Thoracic aorta (tissue), 2 donors: ENCODE data around the gene TTC1. TPM values are rescaled to one million over a fixed set of nuclear protein-coding genes. Genes with fewer than 3 reads are reported as not detected.
"Not testable (repeated sequence)": the region's sequence is repeated elsewhere in the genome, so short reads cannot be mapped to it uniquely, and the experiment has no call there.

Experiments
- ATAC-seq: fragments of 150-250 bp; one replicate; pipeline ENCODE4 v1.8.0; 2017; ENCODE audit warnings: low read depth; ENCODE audit not compliant: insufficient number of reproducible peaks, low FRiP score
- DNase-seq: peaks from one replicate; pipeline ENCODE4 v3.0.0-alpha.2; 2020; ENCODE audit warnings: low spot score
- H3K27ac ChIP-seq, 2 donors: fragments of 200-600 bp; sonication (generic); 1 replicate in 1 of 2; 2 replicates in 1 of 2; pipeline ENCODE4 v1.5.1; 2016; ENCODE audit warnings: mild to moderate bottlenecking in 2 of 2, moderate library complexity in 2 of 2
- H3K27me3 ChIP-seq: fragments of 200-600 bp; sonication (generic); replicated peaks from 2 replicates; pipeline ENCODE4 v1.6.0; 2016; ENCODE audit warnings: mild to moderate bottlenecking; ENCODE audit not compliant: insufficient read depth
- H3K36me3 ChIP-seq: fragments of 200-600 bp; sonication (generic); one replicate; pipeline ENCODE4 v1.5.1; 2016
- H3K4me1 ChIP-seq, 2 donors: fragments of 200-600 bp; sonication (generic); 1 replicate in 1 of 2; 2 replicates in 1 of 2; pipeline versions ENCODE4 v1.5.1 to v1.6.0; 2016; ENCODE audit warnings: low read depth in 2 of 2, mild to moderate bottlenecking in 1 of 2; ENCODE audit not compliant: control insufficient read depth in 1 of 2
- H3K4me3 ChIP-seq: fragments of 200-600 bp; sonication (generic); 2 replicates; pipeline ENCODE4 v1.5.1; 2016; ENCODE audit warnings: mild to moderate bottlenecking
- H3K9me3 ChIP-seq: fragments of 200-600 bp; sonication (generic); 2 replicates; pipeline ENCODE4 v1.5.1; 2016
- CTCF ChIP-seq: fragments of 200-600 bp; sonication (generic); IDR thresholded peaks from one replicate; pipeline ENCODE4 v1.5.1; 2019; ENCODE audit warnings: antibody characterized with exemption
- total RNA-seq, 2 donors: library from RNA; depleted of rRNA; stranded (reverse); fragments of >200 nt; gene quantifications; one replicate each; pipeline versions ENCODE4 v1.1.0 to v1.2.3, GENCODE V29; 2016

Gene TTC1
- total RNA-seq, 2 donors from 2014 or later = 20.7 to 21.8 TPM

GRCh38 chr5:160061770-160062169 lies 52.8 kb downstream of the TTC1 start:
- no peaks in the 10 kb centered on the region for H3K27me3 ChIP-seq
- no peaks in the 10 kb centered on the region for H3K9me3 ChIP-seq
- DNase-seq = no peak
- TF ChIP-seq CTCF = no peak
- H3K4me1 ChIP-seq = peaks cover 0 to 3% of the 10 kb centered on the region in 2 donors
- no peak overlapping the region for H3K4me3 ChIP-seq
- ATAC-seq = no peak
- peaks cover 49% of the 10 kb centered on the region for H3K36me3 ChIP-seq
- no peak overlapping the region for H3K27ac ChIP-seq

- Histone ChIP-seq H3K9me3 (no peaks in the 10 kb centered on the region), H3K27ac (no peak overlapping the region), H3K4me1 (peaks cover 0 to 3% of the 10 kb centered on the region in 2 donors), H3K4me3 (no peak overlapping the region), H3K27me3 (no peaks in the 10 kb centered on the region), H3K36me3 (peaks cover 39% of the 10 kb centered on the region)
- TF ChIP-seq CTCF = no peak
- ATAC-seq (no peak), DNase-seq (no peak)
Observed at GRCh38 chr5:160064417-160064810, 55.5 kb downstream of the TTC1 start.

- Histone ChIP-seq H3K27ac (no peak overlapping the region), H3K4me3 (no peak overlapping the region), H3K4me1 (peaks cover 0 to 3% of the 10 kb centered on the region in 2 donors), H3K9me3 (no peaks in the 10 kb centered on the region), H3K27me3 (no peaks in the 10 kb centered on the region), H3K36me3 (peaks cover 37% of the 10 kb centered on the region)
- TF ChIP-seq CTCF = no peak
- no peak for DNase-seq
- ATAC-seq = no peak
Observed at GRCh38 chr5:160064995-160065614, 56.2 kb downstream of the TTC1 start.

GRCh38 chr5:160069120-160069519 lies 60.2 kb downstream of the TTC1 start:
- H3K9me3 ChIP-seq, H3K27me3 ChIP-seq, H3K27ac ChIP-seq, H3K4me1 ChIP-seq, H3K4me3 ChIP-seq, ATAC-seq, DNase-seq: not testable (repeated sequence)
- H3K36me3 ChIP-seq = peaks cover 19% of the 10 kb centered on the region

- Histone ChIP-seq H3K4me1 (no peaks in the 10 kb centered on the region), H3K9me3 (no peaks in the 10 kb centered on the region), H3K27me3 (no peaks in the 10 kb centered on the region), H3K4me3 (no peak overlapping the region), H3K27ac (no peak overlapping the region), H3K36me3 (peaks cover 15% of the 10 kb centered on the region)
- TF ChIP-seq CTCF = no peak
- no peak for ATAC-seq
- no peak for DNase-seq
Observed at GRCh38 chr5:160071516-160071915, 62.6 kb downstream of the TTC1 start.

GRCh38 chr5:160071916-160072315 lies 63.0 kb downstream of the TTC1 start:
- Histone ChIP-seq H3K36me3 (peaks cover 15% of the 10 kb centered on the region), H3K4me3 (no peak overlapping the region), H3K4me1 (peaks cover 0 to under 1% of the 10 kb centered on the region in 2 donors), H3K27me3 (no peaks in the 10 kb centered on the region), H3K27ac (no peak overlapping the region), H3K9me3 (no peaks in the 10 kb centered on the region)
- DNase-seq (no peak), ATAC-seq (no peak)
- TF ChIP-seq CTCF = no peak
